ENCODE data around the gene HOXA2.

Gene HOXA2

GRCh38 chr7:27098578-27099451, 3.7 kb downstream of the HOXA2 start:
- no peak for DNase-seq (ENCODE audit: low read depth in 2 of 2)

- no peak for DNase-seq (ENCODE audit: low read depth in 2 of 2)
Observed at GRCh38 chr7:27097686-27098577, 4.6 kb downstream of the HOXA2 start.

GRCh38 chr7:27096768-27097514, 5.5 kb downstream of the HOXA2 start:
- no peak for DNase-seq (ENCODE audit: low read depth in 2 of 2)

- peak; percentile 30 to 36 for DNase-seq (ENCODE audit: low read depth in 2 of 2)
Observed at GRCh38 chr7:27095897-27096767, 6.4 kb downstream of the HOXA2 start, which contains the start of gene HOXA1. Gene HOXA1, minus strand, starts transcription at chr7:27096000. Its CDS starts 88 bp downstream, at chr7:27095912.

GRCh38 chr7:27095050-27095896, 7.2 kb downstream of the HOXA2 start:
- no peak for DNase-seq (ENCODE audit: low read depth in 2 of 2)

- DNase-seq (ENCODE audit: low read depth in 2 of 2) = no peak
Observed at GRCh38 chr7:27094304-27095049, 8.0 kb downstream of the HOXA2 start.

- DNase-seq (ENCODE audit: low read depth in 2 of 2) = no peak
Observed at GRCh38 chr7:27093184-27093895, 9.1 kb downstream of the HOXA2 start.

GRCh38 chr7:27092819-27093110, 9.7 kb downstream of the HOXA2 start:
- DNase-seq (ENCODE audit: low read depth in 2 of 2) = no peak

GRCh38 chr7:27091941-27092818, 10.3 kb downstream of the HOXA2 start:
- no peak for DNase-seq (ENCODE audit: low read depth in 2 of 2)

GRCh38 chr7:27091105-27091504, 11.4 kb downstream of the HOXA2 start:
- no peak for DNase-seq (ENCODE audit: low read depth in 2 of 2)

- no peak for DNase-seq (ENCODE audit: low read depth in 2 of 2)
Observed at GRCh38 chr7:27088002-27088922, 14.2 kb downstream of the HOXA2 start.

- no peak for DNase-seq (ENCODE audit: low read depth in 2 of 2)
Observed at GRCh38 chr7:27083646-27084045, 18.8 kb downstream of the HOXA2 start.

GRCh38 chr7:27082171-27082570, 20.3 kb downstream of the HOXA2 start:
- DNase-seq (ENCODE audit: low read depth in 2 of 2) = no peak

GRCh38 chr7:27080844-27081436, 21.5 kb downstream of the HOXA2 start:
- no peak for DNase-seq (ENCODE audit: low read depth in 2 of 2)

GRCh38 chr7:27079234-27079975, 23.1 kb downstream of the HOXA2 start:
- DNase-seq (ENCODE audit: low read depth in 2 of 2) = no peak
